NCI-H1694 (cell line): ENCODE results near the gene PDZK1IP1.
"Not testable (repeated sequence)": the region's sequence is repeated elsewhere in the genome, so short reads cannot be mapped to it uniquely, and the experiment has no call there.

Source experiments
- DNase-seq: peaks from one replicate; lab custom pipeline; 2025; lab: John Stamatoyannopoulos, UW

Gene PDZK1IP1

DNA sequence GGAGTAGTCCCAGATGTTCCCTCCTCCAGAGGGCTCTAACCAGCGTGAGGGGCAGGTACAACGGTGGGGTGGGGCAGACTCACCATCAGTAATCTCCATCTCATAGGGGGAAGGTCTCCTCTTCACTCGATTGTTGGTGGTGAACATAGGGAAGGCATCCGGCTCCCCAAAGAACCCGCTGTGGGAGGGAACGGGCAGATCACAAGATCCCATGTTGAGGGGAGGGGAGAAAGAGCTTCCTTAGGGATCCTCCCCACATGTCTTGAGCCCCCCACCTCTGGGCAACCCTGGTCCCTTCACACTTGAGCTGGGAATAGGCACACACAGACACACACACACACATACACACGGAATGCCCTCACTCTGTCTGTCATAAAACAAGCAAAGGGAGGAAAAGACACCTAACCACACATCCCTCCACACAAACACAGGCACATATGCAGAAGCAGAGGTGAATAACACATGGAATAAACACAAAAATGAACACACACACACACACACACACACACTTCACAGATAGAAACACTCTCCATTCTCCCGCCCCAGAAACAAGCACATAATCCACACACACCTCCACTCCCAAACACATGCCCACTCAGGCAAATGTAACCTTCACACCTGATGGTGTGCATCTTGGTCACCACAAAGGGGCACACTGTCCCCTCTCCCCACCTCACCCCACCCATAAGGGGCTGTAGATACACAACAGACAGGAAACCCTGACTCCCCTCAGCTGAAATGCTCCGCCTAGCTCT is 34.3 kb upstream of the PDZK1IP1 start:
- DNase-seq = no peak

DNA sequence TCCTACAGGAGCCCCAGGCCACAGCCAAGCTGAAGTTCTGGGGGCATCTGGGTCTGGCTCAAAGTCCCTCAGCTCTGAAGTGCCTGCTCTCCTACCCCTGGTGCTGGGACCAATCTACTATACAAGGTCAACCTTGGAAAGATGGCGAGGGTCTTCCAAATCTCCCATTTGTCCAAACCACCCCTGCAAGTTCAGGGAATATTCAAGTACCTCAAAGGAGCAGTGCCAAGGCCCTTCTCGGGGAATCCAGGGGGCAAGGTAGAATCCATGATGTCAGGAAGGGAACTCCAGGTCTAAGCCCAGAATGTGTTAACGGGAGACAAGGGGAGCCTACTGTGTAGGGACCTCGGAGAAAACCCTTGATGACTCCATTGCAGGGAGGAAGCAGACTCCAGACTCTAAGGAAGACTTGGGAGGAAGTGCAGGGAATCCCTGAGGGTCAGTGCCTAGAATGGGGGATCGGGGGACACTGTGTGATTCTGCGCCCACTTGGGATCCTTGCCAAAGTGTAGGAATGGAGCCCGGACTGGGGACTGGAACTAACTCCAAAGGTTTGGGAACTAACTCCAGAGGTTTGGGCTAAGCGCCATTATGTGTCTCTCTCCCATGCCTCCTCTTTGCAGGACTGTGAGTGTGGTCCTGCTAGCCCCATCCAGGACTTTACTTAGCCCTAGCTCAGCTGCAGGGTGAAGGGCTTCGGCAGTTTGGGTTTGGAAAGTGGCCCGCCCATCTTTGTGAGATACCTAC is 33.5 kb upstream of the PDZK1IP1 start:
- no peak for DNase-seq

DNA sequence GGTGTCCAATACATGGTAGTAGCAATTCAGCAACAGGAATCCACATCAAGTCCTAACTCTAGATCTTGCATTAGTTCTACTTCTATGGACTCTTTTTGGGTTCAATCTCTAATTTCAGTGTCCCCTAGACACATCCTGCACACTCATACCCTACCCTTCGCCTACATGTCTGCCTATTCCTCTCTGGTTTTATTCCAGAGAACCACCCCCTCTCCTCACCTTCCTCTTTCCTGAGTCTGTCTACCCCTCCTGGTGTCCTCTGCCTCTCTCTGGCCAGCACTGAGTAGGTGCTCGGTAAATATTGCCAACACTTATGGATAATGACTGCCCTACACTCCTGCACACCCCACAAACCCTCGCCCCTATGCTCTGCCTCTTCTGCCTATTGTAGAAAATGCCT is 32.6 kb upstream of the PDZK1IP1 start:
- no peak for DNase-seq

DNA sequence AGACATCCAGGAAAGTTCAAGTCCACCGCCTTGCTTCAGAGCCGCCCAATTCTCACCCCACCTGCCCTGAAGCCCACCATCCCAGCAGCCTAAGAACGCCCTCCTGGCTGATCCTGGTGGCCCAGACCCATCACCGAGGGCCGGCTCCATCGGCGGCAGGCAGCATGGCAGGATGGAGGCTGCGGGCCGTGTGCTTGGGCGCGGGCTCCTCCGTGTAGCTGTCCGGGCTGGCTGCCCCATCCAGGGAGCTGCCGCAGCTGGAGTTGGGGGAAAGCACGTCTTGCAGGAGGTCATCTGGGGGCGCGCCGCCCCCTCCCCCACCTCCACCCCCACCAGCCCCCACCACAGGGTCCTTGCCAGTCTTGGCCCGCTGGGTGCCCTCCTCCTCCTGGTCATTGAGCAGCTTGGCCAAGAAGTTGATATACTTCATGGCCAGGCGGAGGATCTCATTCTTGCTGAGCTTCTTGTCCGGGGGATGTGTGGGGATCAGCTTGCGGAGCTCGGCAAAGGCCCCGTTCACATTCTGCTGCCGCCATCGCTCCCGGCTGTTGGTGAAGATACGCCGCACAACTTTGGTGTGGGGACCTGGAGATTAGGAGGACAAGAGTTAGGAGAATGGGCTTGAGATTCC is 29.9 kb upstream of the PDZK1IP1 start:
- DNase-seq = no peak

- no peak for DNase-seq
These were observed 29.2 kb upstream of the PDZK1IP1 start for GRCh38 chr1:47219001-47219400.

GRCh38 chr1:47216278-47217059 is 26.6 kb upstream of the PDZK1IP1 start:
- no peak for DNase-seq

DNA sequence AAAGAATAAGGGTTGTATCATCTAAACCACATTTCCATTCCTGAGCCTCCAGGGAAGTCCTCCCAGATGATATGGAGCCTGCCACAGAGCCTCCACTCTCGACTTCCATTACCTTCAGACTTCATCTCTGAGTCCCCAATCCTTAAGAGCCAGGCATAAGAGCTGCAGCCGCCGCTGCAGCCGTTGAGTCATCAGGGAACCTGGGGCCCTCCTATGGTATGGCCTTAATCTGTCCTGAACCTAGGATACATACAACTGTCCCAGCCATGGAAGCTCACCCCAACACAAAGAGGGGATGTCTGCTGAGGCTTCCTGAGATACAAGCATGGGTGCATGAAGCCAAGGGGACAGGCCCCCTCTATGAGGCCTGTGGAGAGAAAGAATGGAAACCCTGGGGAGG is 25.9 kb upstream of the PDZK1IP1 start:
- DNase-seq = no peak

DNA sequence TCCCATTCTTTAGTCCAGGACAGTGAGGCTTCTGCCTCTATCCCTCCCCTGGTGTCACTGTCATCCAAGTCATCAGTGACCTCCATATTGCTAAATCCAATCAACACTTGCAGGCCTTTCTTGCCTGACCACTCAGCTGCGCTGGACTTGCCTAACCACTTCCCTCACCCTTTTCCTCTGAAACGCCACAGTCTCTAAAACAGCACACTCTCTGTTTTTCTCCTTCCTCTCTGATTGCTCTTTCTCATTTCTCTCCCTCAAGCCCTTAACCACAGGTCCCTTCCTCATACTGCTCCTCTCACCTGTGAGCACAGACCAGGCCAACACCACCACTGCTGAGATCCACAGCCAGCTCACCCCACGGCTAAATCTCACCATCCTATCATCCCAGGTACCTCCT is 24.7 kb upstream of the PDZK1IP1 start:
- DNase-seq = no peak

GRCh38 chr1:47213230-47213963 is 23.6 kb upstream of the PDZK1IP1 start:
- DNase-seq = no peak

- DNase-seq = no peak
These were observed 22.9 kb upstream of the PDZK1IP1 start for GRCh38 chr1:47212636-47213229.

DNA sequence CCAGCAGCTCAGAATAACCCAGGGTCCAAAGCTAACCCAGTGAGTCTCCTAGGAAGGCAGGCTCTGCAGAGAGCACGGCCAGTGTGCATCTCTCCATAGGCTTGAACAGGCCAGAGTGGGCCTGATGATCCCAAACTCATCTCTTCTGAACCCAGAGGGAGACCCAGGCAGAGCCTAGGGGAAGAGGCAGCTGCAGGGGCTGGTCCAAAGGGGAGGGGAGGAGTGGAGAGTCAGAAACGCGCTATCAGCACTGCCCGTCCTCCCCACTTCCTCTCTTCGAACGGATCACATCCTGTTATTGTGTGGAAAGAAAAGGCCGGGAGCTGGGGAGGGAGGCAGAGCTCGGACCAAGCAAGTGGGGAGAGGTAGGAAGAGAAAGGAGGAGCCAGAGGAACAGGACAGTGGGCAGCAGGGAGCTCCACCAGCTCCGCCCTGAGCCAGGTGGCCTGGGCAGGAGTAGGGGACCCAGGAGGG is 22.0 kb upstream of the PDZK1IP1 start:
- DNase-seq = no peak

- DNase-seq = no peak
These were observed 20.8 kb upstream of the PDZK1IP1 start for GRCh38 chr1:47210666-47211065.

DNA sequence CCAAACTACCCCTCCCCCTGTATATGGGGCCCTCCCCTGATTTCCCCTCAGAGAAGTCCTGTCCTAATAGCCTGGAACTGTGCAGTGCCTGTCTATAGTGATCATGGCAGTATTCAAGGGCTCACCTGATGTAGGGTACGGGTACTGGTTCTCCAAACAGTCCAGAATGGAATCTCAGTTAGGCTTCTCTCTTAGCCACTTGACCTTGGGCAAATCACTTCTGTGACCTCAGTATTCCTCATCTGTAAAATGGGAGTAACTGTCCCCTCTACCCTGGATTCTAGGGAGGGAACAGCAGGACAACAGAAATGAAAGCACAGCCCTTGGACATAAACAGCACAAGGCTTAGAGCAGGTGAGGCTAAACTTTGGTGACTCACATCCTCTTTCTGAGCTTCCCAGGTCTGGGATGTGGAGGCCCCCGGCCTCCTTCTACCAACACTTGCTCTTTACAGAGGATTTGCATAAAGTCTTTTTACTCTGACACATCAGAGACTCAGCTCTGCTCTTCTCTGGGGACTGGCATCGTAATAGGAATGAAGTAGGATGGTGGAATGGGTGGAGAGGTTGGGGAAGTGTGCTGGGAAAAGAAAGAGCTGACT is 20.0 kb upstream of the PDZK1IP1 start:
- DNase-seq = no peak

GRCh38 chr1:47209091-47209490 is 19.3 kb upstream of the PDZK1IP1 start:
- DNase-seq = no peak

GRCh38 chr1:47208374-47208850 is 18.6 kb upstream of the PDZK1IP1 start:
- no peak for DNase-seq

- DNase-seq = no peak
These were observed 18.1 kb upstream of the PDZK1IP1 start for GRCh38 chr1:47207803-47208373.

- no peak for DNase-seq
These were observed 16.1 kb upstream of the PDZK1IP1 start for GRCh38 chr1:47205918-47206317.

- DNase-seq = not testable (repeated sequence)
These were observed 13.7 kb upstream of the PDZK1IP1 start for GRCh38 chr1:47203504-47203903.

GRCh38 chr1:47201179-47201578 is 11.3 kb upstream of the PDZK1IP1 start:
- DNase-seq = no peak

DNA sequence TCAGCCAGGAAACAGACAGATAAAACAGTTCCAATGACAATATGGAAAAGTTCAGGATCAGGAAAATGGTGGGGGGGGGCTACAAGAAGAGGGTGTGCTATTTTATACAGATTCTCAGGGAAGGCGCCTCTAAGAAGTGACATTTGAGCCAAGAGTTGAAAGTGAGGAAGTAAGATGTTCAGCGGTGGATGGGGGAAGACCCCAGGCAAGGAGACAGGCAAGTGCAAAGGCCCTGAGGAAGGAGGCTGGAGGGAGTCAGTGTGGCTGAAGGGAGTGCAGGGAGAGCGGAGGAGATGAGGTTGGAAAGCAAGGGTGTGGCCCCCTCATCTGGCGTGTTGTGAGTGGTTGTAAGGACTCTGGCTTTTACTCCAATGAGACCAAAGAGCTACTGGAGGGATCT is 8.4 kb upstream of the PDZK1IP1 start:
- DNase-seq = no peak
